Measurements from ENCODE around the gene OSBPL7.
"Not testable (repeated sequence)": the region's sequence is repeated elsewhere in the genome, so short reads cannot be mapped to it uniquely, and the experiment has no call there.

Gene OSBPL7

DNA sequence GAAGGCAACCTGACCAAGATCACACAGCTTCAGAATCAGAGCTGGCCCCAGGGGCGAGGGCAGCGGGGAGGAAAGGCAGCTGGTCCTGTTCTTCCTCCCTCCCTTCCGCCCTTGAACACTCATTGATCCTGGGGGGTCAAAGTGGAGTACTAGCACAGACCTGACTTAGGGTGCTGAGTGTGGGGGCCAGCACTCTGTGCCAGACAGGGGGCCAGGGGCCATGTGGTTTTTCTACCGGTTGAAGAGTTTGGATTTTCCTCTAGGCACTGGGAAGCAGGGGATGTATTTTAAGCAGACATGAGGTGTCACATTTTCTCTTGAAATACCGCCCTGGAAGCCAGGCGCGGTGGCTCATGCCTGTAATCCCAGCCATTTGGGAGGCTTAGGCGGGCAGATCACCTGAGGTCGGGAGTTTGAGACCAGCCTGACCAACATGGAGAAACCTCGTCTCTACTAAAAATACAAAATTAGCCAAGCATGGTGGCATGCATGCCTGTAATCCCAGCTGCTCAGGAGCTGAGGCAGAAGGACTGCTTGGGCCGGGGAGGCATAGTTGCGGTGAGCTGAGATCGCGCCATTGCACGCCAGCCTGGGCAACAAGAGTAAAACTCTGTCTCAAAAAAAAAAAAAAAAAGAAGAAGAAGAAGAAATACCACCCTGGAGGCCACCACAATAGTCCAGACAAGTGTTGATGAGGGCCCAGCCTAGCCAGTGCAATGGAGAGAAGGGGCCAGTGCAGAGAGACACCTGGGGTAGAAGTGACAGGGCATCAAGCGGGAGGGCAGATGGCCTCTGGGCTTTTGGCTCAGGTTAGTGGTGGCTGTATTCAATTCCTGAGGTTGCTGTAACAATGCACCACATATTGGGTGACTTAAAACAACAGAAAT lies 15.3 kb downstream of the OSBPL7 start:
- DNase-seq (ENCODE audit: low spot score), result no peak

DNA sequence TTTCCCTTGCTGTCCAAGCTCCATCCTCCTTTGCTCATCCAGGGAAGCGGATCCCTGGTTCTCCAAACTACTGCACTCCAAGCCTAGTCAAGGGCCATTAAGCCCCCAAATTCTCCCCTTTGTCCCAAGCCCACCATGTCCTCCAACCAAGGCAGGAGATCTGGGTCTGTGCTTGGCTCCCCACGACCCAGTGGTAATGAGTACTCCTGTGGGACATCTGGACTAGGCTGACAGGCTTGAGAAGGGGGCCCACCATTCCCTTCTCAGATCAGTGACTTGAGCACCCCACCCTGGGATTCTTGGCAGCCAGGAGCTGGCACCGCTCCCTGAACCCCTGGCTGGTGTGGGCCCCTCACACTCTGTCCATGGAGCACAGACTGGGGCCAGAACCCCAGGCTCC lies 17.1 kb downstream of the OSBPL7 start:
- DNase-seq (ENCODE audit: low spot score), result no peak

DNA sequence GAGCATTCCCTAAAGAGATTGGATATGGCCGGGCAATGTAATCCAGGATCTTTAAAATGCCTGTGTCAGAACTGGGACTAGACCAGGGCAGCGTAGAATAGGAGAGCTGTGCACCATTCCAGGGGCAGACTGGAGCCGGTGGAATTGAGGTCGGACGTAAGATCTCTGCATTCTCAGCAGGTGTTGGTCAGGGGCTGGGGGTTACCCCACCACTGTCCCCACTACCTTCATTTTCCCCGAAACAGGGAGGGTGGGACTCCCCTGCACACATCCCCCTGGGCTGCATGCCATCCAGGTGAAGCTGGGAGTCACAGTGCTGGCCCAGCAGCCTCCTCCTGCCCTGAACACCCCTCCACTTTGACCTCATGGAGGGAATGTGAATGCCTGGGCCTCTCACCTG lies 17.8 kb downstream of the OSBPL7 start:
- no peak for DNase-seq (ENCODE audit: low spot score)

DNA sequence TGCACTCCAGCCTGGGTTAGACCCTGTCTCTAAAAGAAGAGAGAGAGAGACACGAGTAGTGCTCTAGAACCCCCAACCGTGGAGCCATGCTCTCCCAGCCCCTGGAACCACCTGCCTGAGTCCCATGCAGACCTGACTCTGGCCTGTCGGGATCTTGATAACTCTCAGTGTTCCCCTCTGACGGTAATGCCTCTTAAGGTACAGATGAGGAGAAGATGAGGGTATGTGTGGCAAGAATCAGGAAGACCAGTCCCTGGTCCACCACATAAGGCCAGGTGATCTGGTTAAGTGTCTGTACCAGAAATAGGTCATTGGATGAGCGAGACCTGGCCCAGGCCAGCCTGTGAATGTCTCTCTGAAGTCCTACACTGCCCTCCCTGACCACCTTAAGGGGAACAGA lies 18.4 kb downstream of the OSBPL7 start:
- no peak for DNase-seq (ENCODE audit: low spot score)

DNA sequence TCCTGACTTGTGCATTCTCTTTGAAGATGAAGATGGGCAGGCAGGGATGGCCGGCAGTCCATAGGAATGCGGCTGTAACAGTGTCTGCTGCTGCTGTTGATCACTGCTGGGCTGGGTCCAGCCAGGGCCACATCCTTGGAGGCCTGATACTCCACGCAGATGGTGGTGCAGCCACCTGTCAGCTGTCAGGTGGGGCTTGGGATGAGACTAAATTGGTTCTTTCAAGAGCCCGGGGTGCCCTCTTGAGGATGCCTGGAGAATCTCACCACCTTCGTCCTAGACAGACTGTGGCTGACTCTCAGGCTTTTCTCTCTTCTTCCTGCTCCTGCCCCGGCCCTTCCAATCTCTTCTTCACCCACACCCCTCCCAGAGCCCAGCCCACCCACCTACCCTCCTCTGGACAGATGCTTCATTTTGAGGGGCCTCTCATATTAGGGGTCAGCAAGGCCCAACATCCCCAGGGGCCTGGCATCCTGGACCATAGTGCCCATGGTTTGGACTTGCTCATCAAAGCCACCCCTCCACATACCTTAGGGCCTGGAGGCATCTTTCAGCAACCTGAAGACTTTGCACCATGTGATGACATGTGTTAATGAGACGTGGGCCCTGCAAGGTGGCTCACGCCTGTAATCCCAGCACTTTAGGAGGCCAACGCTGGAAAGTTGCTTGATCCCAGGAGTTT lies 19.1 kb downstream of the OSBPL7 start:
- peak; percentile 83 for DNase-seq (ENCODE audit: low spot score)

DNA sequence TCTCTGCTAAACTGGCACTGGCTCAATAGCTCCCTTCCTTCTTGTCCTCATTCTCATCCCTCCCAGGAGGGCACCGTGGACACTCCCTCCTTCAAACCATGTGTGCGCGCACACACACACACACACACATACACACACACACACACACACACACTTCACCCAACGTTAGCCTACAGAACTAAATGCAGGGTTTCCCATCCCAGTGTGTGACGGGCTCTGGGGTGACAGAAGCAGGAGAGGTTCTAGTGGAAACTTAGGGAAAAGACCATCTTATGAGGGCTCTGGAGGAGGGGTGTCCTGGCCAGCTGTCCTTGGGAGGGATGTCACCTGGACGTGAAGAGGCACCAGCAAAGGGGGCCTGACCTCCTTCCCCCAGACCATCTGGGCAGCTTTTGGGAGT lies 19.7 kb downstream of the OSBPL7 start:
- no peak for DNase-seq (ENCODE audit: low spot score)

DNA sequence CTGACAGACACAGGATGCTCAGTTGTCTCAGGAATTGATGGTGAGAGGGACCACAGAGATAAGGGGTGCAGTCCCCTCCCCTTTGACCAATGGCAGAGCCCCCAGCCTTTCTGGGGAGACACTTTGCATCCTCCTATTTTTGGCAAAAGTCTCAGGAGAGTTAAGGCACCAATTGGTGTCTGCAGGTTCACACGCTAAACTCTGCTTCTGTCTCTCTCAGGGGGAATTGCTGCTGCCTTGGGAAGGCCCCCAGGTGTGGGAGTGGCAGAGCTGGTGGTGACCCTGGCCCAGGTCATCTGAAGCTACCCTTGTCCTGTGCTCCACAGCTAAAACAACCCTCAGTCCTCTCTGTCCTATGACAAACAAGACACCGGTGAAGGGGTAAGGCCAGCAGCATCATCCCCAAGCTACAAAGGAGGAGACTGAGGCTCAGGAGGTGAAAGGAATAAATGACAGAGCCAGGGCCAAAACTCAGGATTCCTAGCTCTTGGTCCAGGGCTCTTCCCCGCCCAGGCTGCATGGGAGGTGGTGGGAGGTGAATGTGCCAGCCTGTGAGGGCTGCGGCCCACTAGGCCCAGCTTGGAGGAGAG lies 20.3 kb downstream of the OSBPL7 start:
- no peak for DNase-seq (ENCODE audit: low spot score)

DNA sequence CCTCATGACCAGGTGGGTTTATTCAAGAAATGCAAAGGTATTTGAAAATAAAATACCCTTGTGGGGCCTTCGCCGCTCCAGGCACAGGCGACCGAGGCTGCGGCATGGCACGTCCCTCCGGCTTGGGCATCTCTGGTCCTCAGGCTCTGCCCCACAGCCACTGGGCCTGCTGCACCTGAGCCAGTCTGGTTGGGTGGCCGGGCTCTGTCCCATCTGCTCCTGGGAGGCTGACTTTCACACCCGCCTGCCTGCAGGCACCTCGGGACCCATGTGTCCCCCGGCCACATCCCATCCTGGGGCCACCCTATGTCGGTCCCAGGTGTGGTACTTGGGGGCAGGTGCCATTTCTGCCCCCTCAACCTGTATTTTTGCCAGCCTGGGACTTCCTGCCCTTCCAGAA lies 20.9 kb downstream of the OSBPL7 start:
- DNase-seq (ENCODE audit: low spot score), result no peak

DNA sequence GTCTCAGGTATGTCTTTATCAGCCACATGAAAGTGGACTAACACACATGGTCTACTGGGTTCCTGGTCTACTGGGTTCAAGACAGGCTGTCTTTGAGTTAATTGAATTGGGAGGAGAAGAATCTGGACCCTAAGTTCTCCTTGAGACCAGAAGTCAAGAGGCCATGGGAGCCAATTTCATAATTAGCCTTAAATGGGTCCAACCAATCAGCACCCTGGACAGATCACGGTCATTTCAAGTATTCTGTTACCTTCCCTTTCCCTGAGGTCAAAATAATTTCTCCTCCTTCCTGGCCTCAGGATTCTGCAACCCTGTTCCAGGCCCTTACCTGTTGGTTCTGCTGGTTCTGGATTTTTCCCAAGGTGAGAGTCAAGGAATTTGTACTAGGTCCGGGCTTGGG lies 23.8 kb downstream of the OSBPL7 start:
- no peak for DNase-seq (ENCODE audit: low spot score)

DNA sequence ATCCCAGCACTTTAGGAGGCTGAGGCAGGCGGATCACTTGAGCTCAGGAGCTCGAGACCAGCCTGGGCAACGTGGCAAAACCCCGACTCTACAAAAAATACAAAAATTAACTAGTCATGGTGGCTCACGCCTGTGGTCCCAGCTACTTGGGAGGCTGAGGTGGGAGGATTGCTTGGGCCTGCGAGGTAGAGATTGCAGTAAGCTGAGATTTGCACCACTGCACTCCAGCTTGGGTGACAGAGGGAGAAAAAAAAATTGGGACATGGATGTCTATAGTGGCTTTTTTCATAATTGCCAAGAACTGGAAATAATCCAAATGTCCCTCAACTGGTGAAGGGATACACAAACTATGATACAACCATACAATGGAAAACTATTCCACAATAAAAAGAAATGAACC lies 28.6 kb downstream of the OSBPL7 start:
- DNase-seq (ENCODE audit: low spot score), result no peak

DNA sequence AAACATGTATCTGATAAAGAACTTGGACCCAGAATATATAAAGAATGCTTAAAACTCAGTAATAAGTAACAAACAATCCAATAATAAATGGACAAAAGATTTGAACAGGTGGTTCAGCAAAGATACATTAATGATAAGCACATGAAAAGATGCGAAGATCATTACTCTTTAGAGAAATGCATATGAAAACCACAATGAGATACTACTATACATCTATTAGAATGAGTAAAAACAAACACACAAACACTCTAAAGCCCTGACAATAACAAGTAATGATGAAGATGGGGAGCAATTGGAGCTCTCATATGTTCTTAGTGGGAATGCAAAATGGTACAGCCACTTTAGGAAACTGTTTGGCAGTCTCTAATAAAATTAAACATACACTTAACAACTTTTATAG lies 29.1 kb downstream of the OSBPL7 start:
- no peak for DNase-seq (ENCODE audit: low spot score)

DNA sequence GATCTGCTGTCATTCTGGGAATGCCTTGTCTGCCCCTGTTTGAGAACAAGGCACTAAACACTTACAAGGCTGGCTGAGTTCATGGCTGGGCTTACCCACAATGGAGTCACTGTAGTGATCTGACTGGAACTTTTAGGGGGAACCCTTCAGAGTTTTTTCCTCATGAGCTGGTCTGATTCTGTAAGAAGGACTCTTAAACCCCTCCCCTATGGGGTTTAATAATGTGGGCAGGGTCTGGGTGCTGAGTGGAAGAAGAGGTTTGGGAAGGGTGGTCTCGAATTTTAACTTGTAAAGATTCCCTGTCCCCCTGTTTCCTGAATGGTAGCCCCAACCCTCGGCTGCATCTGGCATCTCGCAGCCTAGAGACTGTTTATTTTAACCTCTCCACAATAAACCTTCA lies 30.6 kb downstream of the OSBPL7 start:
- no peak for DNase-seq (ENCODE audit: low spot score)

DNA sequence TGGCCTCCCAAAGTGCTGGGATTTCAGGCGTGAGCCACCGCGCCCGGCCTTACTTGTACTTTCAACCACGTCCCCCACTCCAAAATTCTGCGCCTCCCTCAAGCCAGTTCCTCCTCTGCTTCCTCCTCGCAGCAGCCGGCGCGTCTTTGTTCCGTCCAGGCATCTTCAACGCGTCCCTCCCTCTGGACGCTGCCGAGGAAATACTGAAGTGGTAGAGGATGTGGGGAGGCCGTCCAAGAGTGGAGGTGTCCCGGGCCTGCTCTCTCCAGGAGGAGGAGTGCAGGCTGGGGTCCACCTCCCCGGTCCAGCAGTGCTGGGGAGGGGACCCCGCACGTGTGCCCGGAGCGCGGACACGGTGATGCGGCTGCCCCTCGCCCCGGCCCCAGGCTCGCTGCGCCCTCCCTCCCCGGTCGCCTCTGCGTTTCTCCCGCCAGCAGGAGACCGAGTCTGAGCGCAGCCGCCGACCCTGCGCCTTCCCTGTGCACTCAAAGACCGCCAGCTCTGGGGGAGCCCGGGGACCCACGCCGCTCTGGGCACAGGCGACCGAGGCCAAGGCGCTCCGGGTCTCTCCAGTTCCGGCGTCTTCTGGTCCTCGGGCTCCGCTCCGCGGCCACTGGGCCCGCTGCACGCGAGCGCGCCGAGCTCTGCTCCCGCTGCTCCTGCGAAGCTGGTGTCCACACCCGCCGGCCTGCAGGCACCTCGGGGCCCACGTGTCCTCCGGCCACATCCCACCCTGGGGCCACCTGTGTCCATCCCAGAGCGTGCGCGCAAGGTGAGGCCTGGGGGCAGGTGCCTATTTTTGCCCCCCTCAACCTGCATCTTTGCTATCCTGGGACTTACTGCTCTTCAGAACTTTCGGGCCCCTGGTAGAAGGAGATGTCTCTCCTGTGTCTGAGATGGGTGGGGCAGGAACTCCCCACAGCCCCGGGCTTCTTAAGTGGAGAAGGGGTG lies 31.7 kb downstream of the OSBPL7 start:
- DNase-seq (ENCODE audit: low spot score), result peak; percentile 47

DNA sequence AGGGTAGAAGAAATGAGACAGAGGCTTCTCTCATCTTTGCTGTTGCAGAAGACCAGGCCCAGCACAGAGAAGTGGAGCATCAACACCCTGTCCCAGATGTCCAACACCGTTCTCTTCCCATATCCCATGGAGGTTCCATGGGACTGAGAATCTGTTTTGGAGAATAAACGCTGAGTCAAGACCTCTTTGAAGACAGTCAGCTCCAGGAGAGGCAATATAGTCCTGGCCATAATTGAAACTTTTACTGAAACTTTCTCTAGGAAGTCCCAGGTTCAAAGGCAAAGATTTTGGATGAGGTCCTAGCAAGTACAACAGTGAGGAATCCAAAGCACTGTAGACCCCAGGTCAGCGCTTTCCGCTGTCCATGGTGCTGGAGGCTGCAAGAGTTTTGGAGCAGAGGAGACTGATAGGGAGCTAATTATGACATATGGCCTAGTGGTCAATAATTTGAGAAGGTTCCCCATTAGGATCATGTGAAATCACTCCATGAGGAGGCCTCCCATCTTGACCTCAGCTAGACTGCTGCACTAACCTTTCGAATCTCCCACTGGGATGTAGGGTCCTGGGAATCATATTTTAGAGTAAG lies 36.0 kb downstream of the OSBPL7 start:
- no peak for DNase-seq (ENCODE audit: low spot score)

DNA sequence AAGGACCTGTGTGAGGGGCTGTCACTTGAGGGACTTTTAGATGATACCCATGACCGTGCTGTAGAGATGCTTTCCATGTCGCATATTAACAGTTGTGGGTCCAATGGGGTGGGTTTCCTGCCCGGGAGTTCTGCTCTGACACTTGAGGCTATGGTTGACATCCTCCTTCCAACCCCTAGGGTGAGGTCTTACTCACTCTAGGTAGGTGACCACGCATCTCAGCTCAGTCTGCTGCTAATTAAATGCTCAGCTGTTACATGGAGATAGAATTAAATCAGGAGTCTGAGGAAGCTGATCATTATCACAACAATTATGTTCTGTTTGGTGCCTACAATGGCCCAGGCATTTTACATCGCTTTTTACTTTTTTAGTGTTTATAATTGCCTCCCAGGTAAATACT lies 40.2 kb downstream of the OSBPL7 start:
- DNase-seq (ENCODE audit: low spot score), result no peak

DNA sequence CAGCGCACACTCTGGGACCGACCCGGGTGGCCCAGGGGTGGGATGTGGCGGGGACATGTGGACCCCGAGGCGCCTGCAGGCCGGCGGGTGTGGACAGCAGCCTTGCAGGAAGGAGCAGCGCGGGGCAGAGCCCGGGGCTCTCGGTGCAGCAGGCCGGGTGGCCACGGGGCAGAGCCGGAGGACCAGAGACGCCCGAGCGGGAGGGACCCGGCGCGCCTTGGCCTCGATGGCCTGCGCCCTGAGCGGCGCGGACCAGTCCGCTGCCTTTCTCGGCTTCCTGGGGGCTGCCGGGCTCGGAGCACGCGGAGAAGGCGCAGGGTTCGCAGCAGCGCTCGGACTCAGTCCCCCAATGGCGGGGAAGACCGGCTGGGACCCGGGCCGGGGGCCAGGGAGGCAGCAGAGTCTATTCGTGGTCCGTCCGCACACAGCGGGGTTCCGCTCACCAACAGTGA lies 43.4 kb downstream of the OSBPL7 start:
- DNase-seq (ENCODE audit: low spot score), result no peak

DNA sequence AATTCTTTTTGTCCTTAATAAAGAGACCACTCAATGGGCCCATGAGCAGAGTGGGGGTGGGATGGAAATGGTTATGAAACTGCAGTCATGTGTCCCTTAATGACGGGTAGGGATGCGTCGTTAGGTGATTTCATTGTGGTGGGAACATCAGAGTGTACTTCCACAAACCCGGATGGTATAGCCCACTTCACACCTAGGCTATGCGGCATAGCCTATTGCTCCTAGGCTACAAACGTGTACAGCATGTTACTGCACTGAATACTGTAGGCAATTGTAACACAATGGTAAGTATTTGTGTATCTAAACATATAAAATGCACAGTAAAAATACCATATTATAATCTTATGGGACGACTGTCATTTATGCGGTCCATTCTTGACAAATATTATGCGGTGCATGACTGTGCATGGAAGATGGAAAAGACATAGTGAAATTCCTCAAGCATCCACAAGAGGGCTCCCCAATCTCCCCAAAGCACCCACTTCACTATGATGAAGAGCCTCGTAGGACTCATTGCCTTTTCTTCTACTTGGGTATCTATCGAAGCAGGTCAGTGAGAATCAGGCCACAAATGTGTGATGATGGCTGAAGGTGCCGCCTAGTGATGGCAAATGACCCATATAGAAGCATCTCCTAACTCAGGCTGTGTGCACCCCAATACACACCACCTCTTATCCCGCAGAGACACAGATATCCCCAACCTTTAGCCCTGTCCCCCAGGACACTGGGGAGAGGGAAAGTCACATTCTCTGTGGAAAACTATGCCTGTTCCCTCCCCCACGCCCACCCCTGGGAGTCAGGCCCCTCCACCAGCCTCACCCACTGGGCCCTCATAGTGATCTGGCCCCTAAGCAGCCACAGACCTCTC lies 45.0 kb downstream of the OSBPL7 start:
- peak; percentile 71 for DNase-seq (ENCODE audit: low spot score)

DNA sequence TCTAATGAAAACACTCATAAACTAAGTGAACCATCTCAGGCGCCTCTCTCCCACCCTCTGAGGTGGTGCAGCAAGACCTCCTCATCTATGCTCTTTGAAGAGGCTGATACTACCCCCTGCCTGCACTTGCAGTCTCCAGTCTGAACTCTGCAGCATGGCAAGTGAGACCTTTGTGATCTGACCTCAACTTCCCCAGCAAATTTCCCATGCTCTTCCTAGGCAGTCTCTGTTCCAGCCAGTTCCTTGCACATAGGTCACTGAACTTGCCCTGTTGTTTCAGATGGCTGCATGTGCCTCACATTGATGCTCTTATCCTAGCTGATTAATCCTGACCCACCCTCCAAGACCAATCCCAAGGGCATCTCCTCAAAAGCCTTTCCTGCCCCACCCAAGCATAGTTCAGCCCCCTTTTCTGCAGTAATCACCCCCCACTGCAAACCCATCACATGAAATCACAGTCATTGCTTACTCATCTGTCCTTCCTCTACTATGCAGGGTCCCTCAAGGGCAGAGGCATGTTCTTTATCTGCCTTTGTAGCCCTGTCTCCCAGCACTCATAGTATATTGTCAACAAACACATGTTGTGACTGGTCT lies 46.5 kb downstream of the OSBPL7 start:
- no peak for DNase-seq (ENCODE audit: low spot score)

DNA sequence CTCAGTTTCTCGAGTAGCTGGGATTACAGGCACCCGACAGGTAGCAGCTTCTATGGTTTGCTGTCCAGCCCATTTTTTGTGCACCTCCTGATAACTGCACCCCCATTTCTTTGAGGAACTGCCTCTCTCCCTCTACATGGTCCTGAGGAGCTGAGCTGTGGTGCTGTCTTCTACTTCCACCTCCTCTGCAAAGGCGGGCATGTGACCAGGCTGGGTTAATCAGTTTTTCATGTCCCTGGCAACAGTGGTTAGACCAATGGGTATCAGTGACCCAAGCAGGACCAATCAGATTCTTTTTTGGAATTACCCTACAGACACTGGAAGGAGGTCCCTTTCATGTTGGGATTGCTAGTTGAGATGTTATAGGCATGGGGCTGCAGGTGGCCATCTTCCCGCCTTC lies 47.3 kb downstream of the OSBPL7 start:
- no peak for DNase-seq (ENCODE audit: low spot score)

DNA sequence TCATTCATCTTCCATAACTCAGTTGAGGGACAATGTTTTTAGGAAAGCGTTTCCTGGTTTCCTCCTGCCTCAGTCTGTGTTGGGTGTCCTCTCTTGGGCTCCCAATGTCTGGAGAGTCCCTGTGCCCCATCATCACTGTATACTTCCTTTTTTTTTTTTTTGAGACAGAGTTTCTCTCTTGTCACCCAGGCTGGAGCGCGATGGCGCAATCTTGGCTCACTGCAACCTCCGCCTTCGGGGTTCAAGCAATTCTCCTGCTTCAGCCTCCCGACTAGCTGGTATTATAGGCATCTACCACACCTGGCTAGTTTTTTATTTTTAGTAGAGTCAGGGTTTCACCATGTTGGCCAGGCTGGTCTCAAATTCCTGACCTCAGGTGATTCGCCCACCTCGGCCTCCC lies 47.9 kb downstream of the OSBPL7 start:
- not testable (repeated sequence) for DNase-seq (ENCODE audit: low spot score)

Measured in HuH-7.5 (cell line).